ENCODE measurements around the gene TMEM175. TPM values are rescaled to one million over a fixed set of nuclear protein-coding genes. Genes with fewer than 3 reads are reported as not detected.

The TMEM175 gene
- total and polyA plus RNA-seq, 12 donors = 15.6 to 49.6 (median 19.0) TPM

DNA sequence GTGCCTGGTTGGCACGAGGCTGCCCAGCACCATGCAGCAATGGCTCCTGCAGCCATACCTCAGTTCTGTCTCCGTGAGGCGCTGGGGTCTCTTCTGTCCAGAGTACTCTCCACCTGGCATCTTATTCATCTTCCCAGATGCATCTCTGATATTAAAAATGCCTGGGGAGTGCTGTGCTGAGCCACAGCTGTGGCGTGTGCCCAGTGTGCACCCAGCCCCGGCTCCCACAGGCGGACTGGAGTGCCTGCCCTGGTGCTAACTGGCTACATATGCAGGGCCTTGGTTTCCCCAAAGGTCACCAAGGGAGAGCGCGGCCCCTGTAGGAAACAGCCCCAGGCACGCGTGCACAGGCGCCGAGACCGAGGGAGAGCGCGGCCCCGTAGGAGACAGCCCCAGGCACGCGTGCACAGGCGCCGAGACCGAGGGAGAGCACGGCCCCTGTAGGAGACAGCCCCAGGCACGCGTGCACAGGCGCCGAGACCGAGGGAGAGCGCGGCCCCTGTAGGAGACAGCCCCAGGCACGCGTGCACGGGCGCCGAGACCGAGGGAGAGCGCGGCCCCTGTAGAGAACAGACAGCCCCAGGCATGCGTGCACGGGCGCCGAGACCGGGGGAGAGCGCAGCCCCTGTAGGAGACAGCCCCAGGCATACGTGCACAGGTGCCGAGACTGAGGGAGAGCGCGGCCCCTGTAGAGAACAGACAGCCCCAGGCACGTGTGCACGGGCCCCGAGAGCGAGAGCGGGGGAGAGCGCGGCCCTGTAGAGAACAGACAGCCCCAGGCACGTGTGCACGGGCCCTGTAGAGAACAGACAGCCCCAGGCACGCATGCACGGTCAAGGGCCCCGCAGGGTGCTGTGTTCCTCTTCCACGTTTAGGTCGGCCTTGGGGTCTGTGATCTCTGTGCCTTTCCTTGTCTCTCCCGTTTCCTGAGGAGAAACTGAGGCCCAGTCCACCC lies 14.5 kb downstream of the TMEM175 start:
- TF ChIP-seq, protein P1, sequence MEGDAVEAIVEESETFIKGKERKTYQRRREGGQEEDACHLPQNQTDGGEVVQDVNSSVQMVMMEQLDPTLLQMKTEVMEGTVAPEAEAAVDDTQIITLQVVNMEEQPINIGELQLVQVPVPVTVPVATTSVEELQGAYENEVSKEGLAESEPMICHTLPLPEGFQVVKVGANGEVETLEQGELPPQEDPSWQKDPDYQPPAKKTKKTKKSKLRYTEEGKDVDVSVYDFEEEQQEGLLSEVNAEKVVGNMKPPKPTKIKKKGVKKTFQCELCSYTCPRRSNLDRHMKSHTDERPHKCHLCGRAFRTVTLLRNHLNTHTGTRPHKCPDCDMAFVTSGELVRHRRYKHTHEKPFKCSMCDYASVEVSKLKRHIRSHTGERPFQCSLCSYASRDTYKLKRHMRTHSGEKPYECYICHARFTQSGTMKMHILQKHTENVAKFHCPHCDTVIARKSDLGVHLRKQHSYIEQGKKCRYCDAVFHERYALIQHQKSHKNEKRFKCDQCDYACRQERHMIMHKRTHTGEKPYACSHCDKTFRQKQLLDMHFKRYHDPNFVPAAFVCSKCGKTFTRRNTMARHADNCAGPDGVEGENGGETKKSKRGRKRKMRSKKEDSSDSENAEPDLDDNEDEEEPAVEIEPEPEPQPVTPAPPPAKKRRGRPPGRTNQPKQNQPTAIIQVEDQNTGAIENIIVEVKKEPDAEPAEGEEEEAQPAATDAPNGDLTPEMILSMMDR (IDR thresholded peaks at IDR 0.05) = no peak
- Histone ChIP-seq H3K4me1 (peaks cover 0 to 6% (median 0%) of the 10 kb centered on the region in 9 donors), H3K27me3 (no peaks in the 10 kb centered on the region)

DNA sequence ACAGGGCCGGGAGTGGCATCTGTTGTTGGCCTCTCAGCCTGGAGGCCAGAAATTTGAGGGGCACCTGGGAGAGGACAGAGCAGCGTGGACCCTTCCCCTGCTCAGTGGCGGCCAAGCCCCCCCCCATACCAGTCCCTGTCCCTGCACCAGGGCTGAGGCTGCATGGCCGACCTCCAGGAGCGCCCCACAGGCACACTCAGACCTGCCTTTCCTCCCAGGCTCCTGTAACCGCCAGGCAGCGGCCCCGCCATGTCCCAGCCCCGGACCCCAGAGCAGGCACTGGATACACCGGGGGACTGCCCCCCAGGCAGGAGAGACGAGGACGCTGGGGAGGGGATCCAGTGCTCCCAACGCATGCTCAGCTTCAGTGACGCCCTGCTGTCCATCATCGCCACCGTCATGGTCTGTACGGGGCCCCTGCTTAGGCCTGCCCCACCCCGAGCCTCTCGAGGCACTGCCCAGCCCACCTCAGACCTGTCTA lies 15.3 kb downstream of the TMEM175 start:
- H3K36me3 ChIP-seq = peaks cover 0 to 29% (median 0%) of the 10 kb centered on the region in 9 donors
- no peaks in the 10 kb centered on the region for H3K27me3 ChIP-seq
- intact Hi-C loops (cut with DNase I) = no loop called here
- H3K27ac ChIP-seq = no peak overlapping the region
- H3K9me3 ChIP-seq = no peaks in the 10 kb centered on the region
- TF ChIP-seq, protein P1 (IDR thresholded peaks at IDR 0.05) = no peak
- no peak overlapping the region for H3K4me3 ChIP-seq
- 95 to 96% methylated on average over 18 to 19 of the region's 19 CpGs for WGBS, 2 donors
- ATAC-seq (peak in 2 of 8 donors; percentile 9 to 35), DNase-seq (no peak)
- H3K4me1 ChIP-seq = peaks cover 0 to 6% (median 0%) of the 10 kb centered on the region in 9 donors

More for the DNA sequence above, 14.5 kb downstream of the TMEM175 start:
- Histone ChIP-seq H3K36me3 (peaks cover 0 to 24% (median 0%) of the 10 kb centered on the region in 9 donors), H3K27ac (no peak overlapping the region), H3K4me3 (no peak overlapping the region), H3K9me3 (no peaks in the 10 kb centered on the region)
- no peak for DNase-seq
- WGBS, 2 donors = 68 to 71% methylated on average over 62 of the region's 62 CpGs
- no peak for ATAC-seq
- intact Hi-C loops (cut with DNase I) = no loop called here

GRCh38 chr4:948101-948935 lies 16.1 kb downstream of the TMEM175 start:
- Histone ChIP-seq H3K4me1 (peaks cover 0 to 6% (median 0%) of the 10 kb centered on the region in 9 donors), H3K27ac (no peak overlapping the region), H3K4me3 (no peak overlapping the region), H3K9me3 (no peaks in the 10 kb centered on the region), H3K27me3 (no peaks in the 10 kb centered on the region), H3K36me3 (peaks cover 0 to 34% (median 3%) of the 10 kb centered on the region in 9 donors)
- intact Hi-C loops (cut with DNase I) = no loop called here
- ATAC-seq (peak in 2 of 8 donors; percentile 26 to 29), DNase-seq (peak in 1 of 2 donors; percentile 10)
- 76 to 77% methylated on average over 33 of the region's 33 CpGs for WGBS, 2 donors
- TF ChIP-seq, protein P1 (IDR thresholded peaks at IDR 0.05) = no peak

GRCh38 chr4:948936-949300 lies 16.7 kb downstream of the TMEM175 start:
- H3K9me3 ChIP-seq = no peaks in the 10 kb centered on the region
- intact Hi-C loops (cut with DNase I) = no loop called here
- WGBS, 2 donors = 89 to 93% methylated on average over 13 of the region's 13 CpGs
- peaks cover 0 to 6% (median 0%) of the 10 kb centered on the region in 9 donors for H3K4me1 ChIP-seq
- H3K27ac ChIP-seq = no peak overlapping the region
- peaks cover 0 to 34% (median 8%) of the 10 kb centered on the region in 9 donors for H3K36me3 ChIP-seq
- TF ChIP-seq, protein P1 (IDR thresholded peaks at IDR 0.05) = no peak
- DNase-seq (no peak), ATAC-seq (no peak)
- no peaks in the 10 kb centered on the region for H3K27me3 ChIP-seq
- H3K4me3 ChIP-seq = no peak overlapping the region
